Neutrophil (primary cell): ENCODE data around the gene SPG7.

ENCODE experiments used
- H3K27ac ChIP-seq: fragments of 200-600 bp; sonication (generic); 2 replicates; pipeline ENCODE4 v1.5.1; 2016; ENCODE audit warnings: mild to moderate bottlenecking, moderate library complexity
- H3K27me3 ChIP-seq: fragments of 200-600 bp; sonication (generic); 2 replicates; pipeline ENCODE4 v1.6.0; 2016; ENCODE audit warnings: mild to moderate bottlenecking
- H3K36me3 ChIP-seq: fragments of 200-600 bp; sonication (generic); 2 replicates; pipeline ENCODE4 v1.5.1; 2017
- H3K4me1 ChIP-seq, 2 experiments: fragments of 200-600 bp in 1 of 2; sonication (generic) in 1 of 2; 1 replicate in 1 of 2; 2 replicates in 1 of 2; pipeline versions ENCODE4 v1.5.1 to v1.6.1; 2013 to 2016; ENCODE audit warnings: low read depth in 1 of 2, low read length in 1 of 2, mild to moderate bottlenecking in 1 of 2, moderate library complexity in 1 of 2; ENCODE audit not compliant: control insufficient read depth in 1 of 2, insufficient read depth in 1 of 2
- H3K4me3 ChIP-seq, 2 experiments: fragments of 200-600 bp in 1 of 2; sonication (generic) in 1 of 2; 1 replicate in 1 of 2; 2 replicates in 1 of 2; pipeline ENCODE4 v1.5.1; 2013 to 2016; ENCODE audit warnings: low read depth in 1 of 2, low read length in 1 of 2, mild to moderate bottlenecking in 1 of 2, moderate library complexity in 1 of 2
- H3K9me3 ChIP-seq: fragments of 200-600 bp; sonication (generic); 2 replicates; pipeline ENCODE4 v1.5.1; 2016
- CTCF ChIP-seq: fragments of 200-600 bp; sonication (generic); IDR thresholded peaks from 2 replicates; pipeline ENCODE4 v1.5.1; 2016; ENCODE audit warnings: antibody characterized with exemption

SPG7 gene

GRCh38 chr16:89563639-89564392 is 55.6 kb downstream of the SPG7 start:
- no peak overlapping the region for H3K27ac ChIP-seq
- peaks cover 33% of the 10 kb centered on the region for H3K36me3 ChIP-seq
- peaks cover 38 to 42% of the 10 kb centered on the region in 2 experiments for H3K4me1 ChIP-seq
- H3K4me3 ChIP-seq = no peak overlapping the region
- no peaks in the 10 kb centered on the region for H3K9me3 ChIP-seq
- no peak for TF ChIP-seq CTCF
- H3K27me3 ChIP-seq = peaks cover 17% of the 10 kb centered on the region

- Histone ChIP-seq H3K36me3 (peaks cover 33% of the 10 kb centered on the region), H3K27ac (no peak overlapping the region), H3K9me3 (no peaks in the 10 kb centered on the region), H3K4me3 (no peak overlapping the region), H3K4me1 (peaks cover 33 to 38% of the 10 kb centered on the region in 2 experiments), H3K27me3 (peaks cover 17% of the 10 kb centered on the region)
- TF ChIP-seq CTCF = no peak
Observed at GRCh38 chr16:89564476-89565255, 56.5 kb downstream of the SPG7 start.

- no peaks in the 10 kb centered on the region for H3K9me3 ChIP-seq
- peak overlapping the region; percentile 61 for H3K27ac ChIP-seq
- peak overlapping the region; percentile 41 to 52 for H3K4me3 ChIP-seq
- TF ChIP-seq CTCF = no peak
- peaks cover 17% of the 10 kb centered on the region for H3K27me3 ChIP-seq
- peaks cover 30 to 32% of the 10 kb centered on the region in 2 experiments for H3K4me1 ChIP-seq
- peaks cover 33% of the 10 kb centered on the region for H3K36me3 ChIP-seq
Observed at GRCh38 chr16:89565256-89565505, 57.0 kb downstream of the SPG7 start.

GRCh38 chr16:89565506-89566372 is 57.5 kb downstream of the SPG7 start:
- peak overlapping the region; percentile 41 to 52 for H3K4me3 ChIP-seq
- no peak for TF ChIP-seq CTCF
- H3K27me3 ChIP-seq = peaks cover 21% of the 10 kb centered on the region
- H3K27ac ChIP-seq = peak overlapping the region; percentile 61
- H3K4me1 ChIP-seq = peaks cover 28 to 32% of the 10 kb centered on the region in 2 experiments
- H3K36me3 ChIP-seq = peaks cover 33% of the 10 kb centered on the region
- H3K9me3 ChIP-seq = no peaks in the 10 kb centered on the region
